Measurements from ENCODE around the gene UBE2E2.

The UBE2E2 gene

DNA sequence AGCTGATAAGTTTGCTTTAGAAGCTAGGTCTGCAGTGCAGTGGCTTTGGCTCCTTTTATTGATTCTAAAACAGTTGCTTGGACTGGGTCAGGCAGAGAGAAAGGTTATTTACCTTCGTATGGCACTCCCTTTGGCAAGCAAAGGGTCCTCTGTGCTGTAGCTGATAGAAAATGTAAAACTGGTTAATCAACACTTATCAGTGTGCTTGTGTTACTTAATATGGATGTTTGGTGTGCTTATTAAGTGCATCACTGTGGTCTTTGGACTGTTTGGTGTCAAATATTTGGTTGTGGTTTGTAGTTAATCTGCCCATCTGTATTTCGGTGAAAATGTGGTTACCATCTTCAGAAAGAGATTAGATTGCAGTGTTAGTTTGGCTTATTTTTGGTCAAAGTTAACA, 16.0 kb downstream of the UBE2E2 start:
- no peak overlapping the region for H3K4me3 ChIP-seq (ENCODE audit: low read depth, low read length)
- TF ChIP-seq, protein P1, sequence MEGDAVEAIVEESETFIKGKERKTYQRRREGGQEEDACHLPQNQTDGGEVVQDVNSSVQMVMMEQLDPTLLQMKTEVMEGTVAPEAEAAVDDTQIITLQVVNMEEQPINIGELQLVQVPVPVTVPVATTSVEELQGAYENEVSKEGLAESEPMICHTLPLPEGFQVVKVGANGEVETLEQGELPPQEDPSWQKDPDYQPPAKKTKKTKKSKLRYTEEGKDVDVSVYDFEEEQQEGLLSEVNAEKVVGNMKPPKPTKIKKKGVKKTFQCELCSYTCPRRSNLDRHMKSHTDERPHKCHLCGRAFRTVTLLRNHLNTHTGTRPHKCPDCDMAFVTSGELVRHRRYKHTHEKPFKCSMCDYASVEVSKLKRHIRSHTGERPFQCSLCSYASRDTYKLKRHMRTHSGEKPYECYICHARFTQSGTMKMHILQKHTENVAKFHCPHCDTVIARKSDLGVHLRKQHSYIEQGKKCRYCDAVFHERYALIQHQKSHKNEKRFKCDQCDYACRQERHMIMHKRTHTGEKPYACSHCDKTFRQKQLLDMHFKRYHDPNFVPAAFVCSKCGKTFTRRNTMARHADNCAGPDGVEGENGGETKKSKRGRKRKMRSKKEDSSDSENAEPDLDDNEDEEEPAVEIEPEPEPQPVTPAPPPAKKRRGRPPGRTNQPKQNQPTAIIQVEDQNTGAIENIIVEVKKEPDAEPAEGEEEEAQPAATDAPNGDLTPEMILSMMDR (IDR thresholded peaks at IDR 0.05; ENCODE audit: borderline replicate concordance, insufficient read depth, low read depth, low read length): no peak

DNA sequence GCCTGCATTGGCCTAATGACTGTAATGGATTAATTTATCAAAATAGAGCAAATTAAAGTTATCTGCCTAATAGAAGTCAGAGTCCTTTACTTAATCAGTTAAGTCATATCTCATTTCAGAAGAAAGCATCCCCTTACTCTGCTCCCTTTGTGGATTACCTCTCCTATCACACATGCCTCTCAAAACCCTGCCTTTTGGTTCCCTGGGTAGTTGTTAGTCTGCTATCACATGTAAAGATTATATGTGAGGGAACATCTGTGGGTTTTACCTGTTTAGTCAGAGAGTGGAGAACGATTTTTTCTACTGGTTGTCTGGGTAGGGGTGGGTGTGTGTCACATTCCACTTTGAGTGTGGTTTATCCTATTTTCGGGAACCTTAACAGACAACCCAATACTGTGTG, 16.4 kb downstream of the UBE2E2 start:
- no peak overlapping the region for H3K4me3 ChIP-seq (ENCODE audit: low read depth, low read length)
- TF ChIP-seq, protein P1 (IDR thresholded peaks at IDR 0.05; ENCODE audit: borderline replicate concordance, insufficient read depth, low read depth, low read length): no peak

DNA sequence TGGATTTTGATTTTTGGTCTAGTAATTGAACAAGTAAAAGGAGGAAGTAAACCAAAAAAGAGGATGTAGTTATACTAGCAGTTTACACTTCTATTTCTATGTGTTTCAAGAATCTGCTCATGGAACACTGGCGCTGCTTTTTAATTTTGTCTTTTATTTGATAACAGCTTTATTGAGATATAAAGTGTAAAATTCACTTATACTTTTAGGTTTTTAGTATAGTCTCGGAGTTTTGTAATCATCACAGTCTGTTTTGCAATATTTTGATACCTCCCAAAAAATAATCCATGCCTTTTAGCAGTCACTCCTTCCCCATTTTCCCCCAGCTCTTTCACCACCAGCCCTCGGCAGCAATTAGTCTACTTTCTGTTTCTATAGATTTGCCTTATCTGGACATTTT, 18.0 kb downstream of the UBE2E2 start:
- no peak overlapping the region for H3K4me3 ChIP-seq (ENCODE audit: low read depth, low read length)

DNA sequence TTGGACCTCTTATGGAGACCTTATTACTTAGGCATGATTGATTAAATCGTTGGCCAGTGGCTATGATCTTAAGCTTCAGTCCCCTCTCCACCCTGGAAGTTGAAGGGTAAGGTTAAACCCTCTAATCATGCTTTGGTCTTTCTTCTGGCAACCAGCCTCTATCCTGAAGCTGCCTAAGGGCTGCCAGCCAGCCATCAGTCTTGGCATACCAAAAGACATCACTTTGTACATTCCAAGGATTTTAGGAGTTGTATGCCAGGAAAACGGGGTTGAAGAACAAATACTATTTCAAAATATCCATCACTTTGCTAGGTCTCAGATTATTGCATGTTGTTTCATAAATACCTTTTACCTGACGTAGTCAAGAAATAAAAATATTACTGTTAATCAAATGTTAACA, 28.9 kb downstream of the UBE2E2 start:
- no peak overlapping the region for H3K4me3 ChIP-seq (ENCODE audit: low read depth, low read length)
- TF ChIP-seq, protein P1 (IDR thresholded peaks at IDR 0.05; ENCODE audit: borderline replicate concordance, insufficient read depth, low read depth, low read length): no peak

More for the DNA sequence above, 18.0 kb downstream of the UBE2E2 start:
- TF ChIP-seq, protein P1 (IDR thresholded peaks at IDR 0.05; ENCODE audit: borderline replicate concordance, insufficient read depth, low read depth, low read length): no peak

DNA sequence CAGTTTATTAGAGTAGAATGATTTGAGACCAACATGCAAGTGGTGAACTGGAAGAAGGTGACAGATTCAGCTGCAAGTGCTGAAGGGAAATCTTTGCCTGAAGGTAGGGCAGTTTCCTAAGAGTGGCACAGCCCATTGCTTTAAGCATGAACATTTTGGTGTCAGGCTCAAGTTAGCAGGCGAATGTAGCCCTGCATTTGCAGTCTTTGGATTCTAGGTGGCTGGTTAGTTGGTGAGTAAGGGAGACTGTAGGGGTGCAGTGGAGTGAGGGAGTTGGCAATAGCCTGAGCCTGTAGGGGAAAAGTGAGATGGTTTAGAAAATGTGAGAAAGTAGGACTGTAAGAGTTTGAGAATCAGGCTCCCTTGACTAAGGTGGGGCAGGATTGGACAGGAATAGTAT, 29.7 kb downstream of the UBE2E2 start:
- H3K4me3 ChIP-seq (ENCODE audit: low read depth, low read length): no peak overlapping the region
- TF ChIP-seq, protein P1 (IDR thresholded peaks at IDR 0.05; ENCODE audit: borderline replicate concordance, insufficient read depth, low read depth, low read length): no peak

DNA sequence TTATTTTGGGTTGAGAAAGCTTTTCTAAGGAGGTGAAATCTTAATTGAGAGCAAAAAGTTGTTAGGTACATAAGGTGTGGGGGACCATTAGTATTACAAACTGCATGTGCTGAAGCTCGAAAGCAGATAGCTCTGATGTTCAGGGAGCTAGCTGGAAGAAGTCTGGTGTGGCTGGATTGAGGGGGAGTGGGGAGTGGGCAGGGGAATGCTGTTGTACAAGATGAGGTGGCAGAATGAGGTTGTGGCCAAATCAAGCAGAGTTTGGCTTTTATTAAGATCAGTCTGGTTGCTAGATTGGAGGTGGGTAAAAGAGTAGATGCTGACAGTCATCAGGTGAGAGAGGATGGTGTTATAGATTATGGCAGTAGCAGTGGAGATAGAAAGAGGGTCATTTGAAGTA, 32.1 kb downstream of the UBE2E2 start:
- H3K4me3 ChIP-seq (ENCODE audit: low read depth, low read length): no peak overlapping the region
- TF ChIP-seq, protein P1 (IDR thresholded peaks at IDR 0.05; ENCODE audit: borderline replicate concordance, insufficient read depth, low read depth, low read length): no peak

DNA sequence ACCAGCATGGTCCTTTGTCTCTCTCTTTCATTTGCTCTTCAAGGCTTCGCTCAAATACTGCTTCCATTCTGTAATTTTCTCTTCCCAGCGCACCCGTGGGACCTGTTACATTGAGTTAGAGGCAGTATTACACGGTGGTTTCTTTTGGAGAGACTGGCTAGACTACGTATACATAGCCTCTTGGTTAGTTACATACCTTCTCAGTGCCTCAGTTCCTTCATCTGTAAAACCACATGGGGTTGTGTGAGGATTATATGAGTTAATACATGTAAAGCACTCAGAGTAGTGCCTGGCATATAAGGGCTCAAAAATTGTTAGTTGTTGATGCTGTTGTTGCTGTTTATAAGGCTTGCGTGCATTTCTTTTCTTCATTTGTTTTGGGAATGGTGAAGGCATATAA, 33.8 kb downstream of the UBE2E2 start:
- H3K4me3 ChIP-seq (ENCODE audit: low read depth, low read length): no peak overlapping the region
- TF ChIP-seq, protein P1 (IDR thresholded peaks at IDR 0.05; ENCODE audit: borderline replicate concordance, insufficient read depth, low read depth, low read length): no peak
